K562 (cell line): ENCODE data around the gene ANP32B. TPM values are rescaled to one million over a fixed set of nuclear protein-coding genes. Genes with fewer than 3 reads are reported as not detected.

Source experiments
- ATAC-seq: fragments of 200-7000 bp; cut with Tn5 transposase; 3 replicates; pipeline ENCODE4 v1.9.1; 2020; ENCODE audit warnings: moderate library complexity
- BruUV-seq: library from RNA; stranded (reverse); fragments of 400-500 nt; replicated peaks from 2 replicates; lab custom pipeline; 2021; lab: Mats Ljungman, UMichigan
- CTCF ChIA-PET: fragments of 300-600 bp; formaldehyde crosslinking; extraction: SDS; loops from one replicate; lab custom pipeline; 2021; ENCODE audit warnings: low intra/inter-chr PET ratio; lab: Yijun Ruan, JAX
- POLR2A ChIA-PET: fragments of 300-600, 350-650 bp; sonication (Branson Sonifier 250); formaldehyde crosslinking; extraction: SDS; loops from one replicate; lab custom pipeline; 2021; ENCODE audit warnings: antibody characterized with exemption, inconsistent platforms; lab: Yijun Ruan, JAX
- DNase-seq, 4 experiments: peaks; one replicate each; pipeline versions ENCODE4 v3.0.0 to v3.0.0-alpha.2; 2011 to 2018; ENCODE audit warnings: low spot score in 3 of 4, mixed read lengths in 3 of 4; ENCODE audit errors: extremely low read depth in 1 of 4
- FAIRE-seq: peaks from 2 replicates; lab custom pipeline; 2011; peaks lifted over from hg19 to GRCh38; lab: Jason Lieb, UNC
- H2AFZ ChIP-seq: 2 replicates; pipeline ENCODE4 v1.6.0; 2011; ENCODE audit warnings: low read depth, low read length, control low read depth, inconsistent platforms
- H3K27ac ChIP-seq: fragments of 200-600 bp; 3 replicates; pipeline ENCODE4 v1.8.0; 2011; ENCODE audit warnings: low read depth, mild to moderate bottlenecking, control low read depth, inconsistent platforms, low read length, moderate library complexity, mixed read lengths; ENCODE audit errors: extremely low read depth
- H3K27me3 ChIP-seq, 2 experiments: fragments of 300-600 bp in 1 of 2; 2 replicates in 1 of 2; 3 replicates in 1 of 2; pipeline versions ENCODE4 v1.6.0 to v1.8.0; 2011; ENCODE audit warnings: inconsistent platforms in 2 of 2, low read length in 2 of 2, mild to moderate bottlenecking in 1 of 2, mixed read lengths in 1 of 2, moderate library complexity in 1 of 2; ENCODE audit not compliant: control insufficient read depth in 2 of 2, insufficient read depth in 2 of 2
- H3K36me3 ChIP-seq: fragments of 300-600 bp; 3 replicates; pipeline ENCODE4 v1.8.0; 2011; ENCODE audit warnings: mild to moderate bottlenecking, low read length, inconsistent platforms; ENCODE audit not compliant: control insufficient read depth, insufficient read depth
- H3K4me1 ChIP-seq, 2 experiments: fragments of 200-600 bp in 1 of 2; replicated peaks in 1 of 2; 2 replicates in 1 of 2; 3 replicates in 1 of 2; pipeline versions ENCODE4 v1.5.1 to v1.8.0; 2011; ENCODE audit warnings: inconsistent platforms in 2 of 2, low read length in 2 of 2, mild to moderate bottlenecking in 1 of 2, mixed read lengths in 1 of 2, moderate library complexity in 1 of 2; ENCODE audit not compliant: control insufficient read depth in 2 of 2, insufficient read depth in 2 of 2
- H3K4me2 ChIP-seq: 2 replicates; pipeline ENCODE4 v1.6.1; 2011; ENCODE audit warnings: low read length, control low read depth, inconsistent platforms, mixed read lengths; ENCODE audit not compliant: insufficient read depth
- H3K4me3 ChIP-seq: fragments of 200-600 bp; sonication (generic), shearing (Covaris generic); 2 replicates; pipeline ENCODE4 v1.5.1; 2016; ENCODE audit warnings: control low read depth, inconsistent platforms
- H3K79me2 ChIP-seq: fragments of 200-600 bp; 3 replicates; pipeline ENCODE4 v1.8.0; 2011; ENCODE audit warnings: low read length, inconsistent platforms; ENCODE audit not compliant: control insufficient read depth, insufficient read depth
- H3K9ac ChIP-seq, 2 experiments: 2 replicates each; pipeline versions ENCODE4 v1.6.0 to v1.6.1; 2011; ENCODE audit warnings: low read depth in 2 of 2, low read length in 2 of 2, control low read depth in 1 of 2, inconsistent platforms in 1 of 2, mild to moderate bottlenecking in 1 of 2, mixed read lengths in 1 of 2; ENCODE audit not compliant: insufficient read depth in 1 of 2
- H3K9me1 ChIP-seq: one replicate; pipeline ENCODE4 v1.6.0; 2011; ENCODE audit warnings: inconsistent platforms, mild to moderate bottlenecking, low read length, moderate library complexity; ENCODE audit not compliant: control insufficient read depth, insufficient read depth
- H3K9me3 ChIP-seq: replicated peaks from 2 replicates; pipeline ENCODE4 v1.5.1; 2011; ENCODE audit warnings: low read depth, low read length, inconsistent platforms; ENCODE audit not compliant: control insufficient read depth, insufficient read depth
- H4K20me1 ChIP-seq: replicated peaks from 2 replicates; pipeline ENCODE4 v1.6.1; 2011; ENCODE audit warnings: low read length, inconsistent platforms, mixed read lengths; ENCODE audit not compliant: control insufficient read depth, insufficient read depth
- C11orf30 ChIP-seq: fragments of 450-650 bp; IDR thresholded peaks from 2 replicates; pipeline ENCODE4 v1.6.1; 2016; ENCODE audit warnings: low read depth, mild to moderate bottlenecking
- DIDO1 ChIP-seq: fragments of 450-650 bp; IDR thresholded peaks from 2 replicates; pipeline ENCODE4 v1.6.1; 2016; ENCODE audit warnings: low read depth, missing biosample characterization, missing genetic modification characterization
- KLF13 ChIP-seq: fragments of 450-650 bp; IDR thresholded peaks from 2 replicates; pipeline ENCODE4 v1.6.1; 2016; ENCODE audit warnings: missing genetic modification characterization, low read depth, mild to moderate bottlenecking, missing compliant biosample characterization, moderate library complexity, borderline replicate concordance
- NFYB ChIP-seq: IDR thresholded peaks from 2 replicates; pipeline ENCODE4 v1.6.1; 2011; ENCODE audit warnings: mild to moderate bottlenecking, moderate library complexity; ENCODE audit not compliant: insufficient read length; ENCODE audit errors: extremely low read depth
- SRF ChIP-seq, 2 experiments: fragments of 250-450, 450-650 bp in 1 of 2; sonication (Bioruptor Pico) in 1 of 2; sonication (generic) in 1 of 2; formaldehyde crosslinking; IDR thresholded peaks; 2 replicates each; pipeline versions ENCODE4 v1.5.0 to v1.5.1; 2020 to 2022; ENCODE audit warnings: mild to moderate bottlenecking in 1 of 2, missing genetic modification reagents in 1 of 2
- ZFP30 ChIP-seq: fragments of 250-450 bp; sonication (Bioruptor Pico); IDR thresholded peaks from 2 replicates; pipeline ENCODE4 v1.8.0; 2022; ENCODE audit warnings: moderate library complexity, mild to moderate bottlenecking, inconsistent platforms, borderline replicate concordance
- ZNF316 ChIP-seq: fragments of 450-650 bp; IDR thresholded peaks from 2 replicates; pipeline ENCODE4 v1.6.1; 2016
- WGBS: fragments of 100-300 bp; shearing (Covaris generic); methylation state at CpG from one replicate; pipeline ENCODE4 v1.1.6; 2016; ENCODE audit warnings: low coverage, mixed read lengths; ENCODE audit not compliant: insufficient coverage; ENCODE audit errors: missing lambda C conversion rate; 5-methylcytosine and 5-hydroxymethylcytosine counted together
- in situ Hi-C: fragments of 300-500 bp; cut with MboI; formaldehyde crosslinking; loops from 4 replicates; pipeline ENCODE4 v1.15.0; 2018; ENCODE audit warnings: inconsistent platforms, mixed read lengths
- intact Hi-C: fragments of 100-400 bp; cut with micrococcal nuclease; formaldehyde crosslinking; loops from 2 replicates; pipeline ENCODE4 v1.14.2; 2022
- polyA plus RNA-seq, 8 experiments: library from polyadenylated mRNA; depleted of rRNA in 4 of 8; stranded (reverse) in 5 of 8; unstranded in 3 of 8; fragments of >200 nt; fragmentation: Nextera tagmentation in 2 of 8; fragmentation: Illumina TruSeq in 1 of 8; extraction: Ambion mirVana in 2 of 8; extraction: Trizol in 1 of 8; gene quantifications; 2 replicates each; pipeline versions ENCODE4 v1.2.1 to v1.2.3, GENCODE V29; 2011 to 2014; ENCODE audit warnings: inconsistent platforms in 1 of 8, missing spikeins in 1 of 8
- total RNA-seq, 7 experiments: library from RNA; depleted of rRNA in 6 of 7; stranded (reverse); fragments of >200 nt in 6 of 7; fragmentation: Illumina TruSeq in 2 of 7; extraction: Trizol in 2 of 7; gene quantifications; 2 replicates each; pipeline versions ENCODE4 v1.2.1 to v1.2.3, GENCODE V29; 2011 to 2021; ENCODE audit warnings: low replicate concordance in 1 of 7
- TF ChIP-seq, protein P1 (sequence below): fragments of 250-450 bp; sonication (Bioruptor Pico); IDR thresholded peaks from 2 replicates; pipeline ENCODE4 v1.5.0; 2020; ENCODE audit warnings: mild to moderate bottlenecking

Gene ANP32B
- total and polyA plus RNA-seq, 9 of the 15 experiments (the other 6 are each of a cell fraction or from before 2014, with no cell fraction given) = 68.9 to 815 (median 141) TPM

DNA sequence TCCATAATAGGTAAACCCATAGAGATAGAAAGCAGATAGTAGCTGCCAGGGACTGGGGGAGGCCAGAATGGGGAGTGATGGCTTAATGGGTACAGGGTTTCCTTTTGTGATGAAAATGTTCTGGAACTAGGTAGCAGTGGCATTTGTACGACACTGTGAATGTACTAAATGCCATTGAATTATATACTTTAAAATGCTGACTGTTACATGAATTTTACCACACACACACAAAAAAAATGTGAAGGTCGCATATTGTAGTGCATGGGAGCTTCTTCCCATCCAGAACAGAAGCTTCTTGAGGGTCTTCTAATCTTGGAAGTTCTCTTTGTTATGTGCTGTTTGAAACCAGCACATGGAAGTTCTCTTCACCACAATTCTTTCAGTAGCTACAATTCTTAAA, 19.9 kb upstream of the ANP32B start:
- 68% methylated on average over 2 of the region's 2 CpGs for WGBS
- H4K20me1 ChIP-seq = no peaks in the 10 kb centered on the region
- no peaks in the 10 kb centered on the region for H3K9me1 ChIP-seq
- H3K27ac ChIP-seq = peak overlapping the region; percentile 7; the same call in 2 of the 3 replicates
- no TSS peak for BruUV-seq
- CTCF ChIA-PET = no interaction called here
- H3K4me2 ChIP-seq = no peak overlapping the region
- DNase-seq (no peak), ATAC-seq (no peak), FAIRE-seq (no peak)
- H2AFZ ChIP-seq = peak overlapping the region; percentile 85
- H3K9ac ChIP-seq = 0 out of 4 replicates have a peak overlapping the region, but pooled peaks of 1 of the 2 experiments have one; percentile 19
- in situ Hi-C loops = no loop called here
- H3K4me1 ChIP-seq = peaks cover 35 to 62% of the 10 kb centered on the region in 2 experiments
- intact Hi-C loops = no loop called here
- TF ChIP-seq DIDO1 (no peak), C11orf30 (peak; percentile 59; the same call in 1 of the 2 replicates), NFYB (no peak), SRF (CRISPR knock-in tag; IDR thresholded peaks at IDR 0.05) (no peak), ZFP30 (CRISPR knock-in tag) (no peak), ZNF316 (peak; percentile 79), KLF13 (tag) (no peak)
- TF ChIP-seq, protein P1, sequence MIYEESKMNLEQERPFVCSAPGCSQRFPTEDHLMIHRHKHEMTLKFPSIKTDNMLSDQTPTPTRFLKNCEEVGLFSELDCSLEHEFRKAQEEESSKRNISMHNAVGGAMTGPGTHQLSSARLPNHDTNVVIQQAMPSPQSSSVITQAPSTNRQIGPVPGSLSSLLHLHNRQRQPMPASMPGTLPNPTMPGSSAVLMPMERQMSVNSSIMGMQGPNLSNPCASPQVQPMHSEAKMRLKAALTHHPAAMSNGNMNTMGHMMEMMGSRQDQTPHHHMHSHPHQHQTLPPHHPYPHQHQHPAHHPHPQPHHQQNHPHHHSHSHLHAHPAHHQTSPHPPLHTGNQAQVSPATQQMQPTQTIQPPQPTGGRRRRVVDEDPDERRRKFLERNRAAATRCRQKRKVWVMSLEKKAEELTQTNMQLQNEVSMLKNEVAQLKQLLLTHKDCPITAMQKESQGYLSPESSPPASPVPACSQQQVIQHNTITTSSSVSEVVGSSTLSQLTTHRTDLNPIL (CRISPR knock-in tag) = no peak
- no peaks in the 10 kb centered on the region for H3K9me3 ChIP-seq
- H3K79me2 ChIP-seq = peaks cover 21% of the 10 kb centered on the region; the same call in 2 of the 3 replicates
- no peaks in the 10 kb centered on the region for H3K36me3 ChIP-seq
- no peaks in the 10 kb centered on the region for H3K27me3 ChIP-seq
- H3K4me3 ChIP-seq = no peak overlapping the region
- POLR2A ChIA-PET = interaction anchor here (0.9 to 3.0 kb wide), 6 partner anchors 10 to 94 kb away, joined by 3 to 27 read pairs (median 4); partner anchors contain the start of genes ANP32B and NANS
